SKM-1 (cell line): ENCODE data around the gene DMWD.

Experiments used
- DNase-seq: peaks from one replicate; lab custom pipeline; 2025; ENCODE audit not compliant: unreplicated experiment; lab: John Stamatoyannopoulos, UW

Gene DMWD

DNA sequence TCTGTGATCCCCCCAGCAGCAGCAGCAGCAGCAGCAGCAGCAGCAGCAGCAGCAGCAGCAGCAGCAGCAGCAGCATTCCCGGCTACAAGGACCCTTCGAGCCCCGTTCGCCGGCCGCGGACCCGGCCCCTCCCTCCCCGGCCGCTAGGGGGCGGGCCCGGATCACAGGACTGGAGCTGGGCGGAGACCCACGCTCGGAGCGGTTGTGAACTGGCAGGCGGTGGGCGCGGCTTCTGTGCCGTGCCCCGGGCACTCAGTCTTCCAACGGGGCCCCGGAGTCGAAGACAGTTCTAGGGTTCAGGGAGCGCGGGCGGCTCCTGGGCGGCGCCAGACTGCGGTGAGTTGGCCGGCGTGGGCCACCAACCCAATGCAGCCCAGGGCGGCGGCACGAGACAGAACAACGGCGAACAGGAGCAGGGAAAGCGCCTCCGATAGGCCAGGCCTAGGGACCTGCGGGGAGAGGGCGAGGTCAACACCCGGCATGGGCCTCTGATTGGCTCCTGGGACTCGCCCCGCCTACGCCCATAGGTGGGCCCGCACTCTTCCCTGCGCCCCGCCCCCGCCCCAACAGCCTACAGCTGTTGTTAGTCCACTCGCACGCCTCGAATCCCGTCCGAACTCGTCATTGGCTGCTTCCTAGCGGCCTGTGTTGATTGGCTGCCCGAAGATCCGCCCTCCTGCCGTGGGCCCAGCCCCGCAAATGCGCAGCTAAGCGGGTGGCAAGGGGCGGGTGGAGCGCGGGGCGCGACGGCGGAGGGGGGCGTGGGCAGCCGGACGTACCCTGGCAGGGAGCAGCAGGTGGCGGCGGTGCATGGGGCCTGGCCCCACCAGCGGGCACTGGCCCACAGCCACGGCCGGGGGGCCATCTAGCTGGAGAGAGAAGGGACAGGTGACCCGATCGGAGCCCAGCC is 22.2 kb downstream of the DMWD start:
- DNase-seq, result no peak

DNA sequence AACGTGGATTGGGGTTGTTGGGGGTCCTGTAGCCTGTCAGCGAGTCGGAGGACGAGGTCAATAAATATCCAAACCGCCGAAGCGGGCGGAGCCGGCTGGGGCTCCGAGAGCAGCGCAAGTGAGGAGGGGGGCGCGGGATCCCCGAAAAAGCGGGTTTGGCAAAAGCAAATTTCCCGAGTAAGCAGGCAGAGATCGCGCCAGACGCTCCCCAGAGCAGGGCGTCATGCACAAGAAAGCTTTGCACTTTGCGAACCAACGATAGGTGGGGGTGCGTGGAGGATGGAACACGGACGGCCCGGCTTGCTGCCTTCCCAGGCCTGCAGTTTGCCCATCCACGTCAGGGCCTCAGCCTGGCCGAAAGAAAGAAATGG is 22.8 kb downstream of the DMWD start:
- DNase-seq, result no peak

DNA sequence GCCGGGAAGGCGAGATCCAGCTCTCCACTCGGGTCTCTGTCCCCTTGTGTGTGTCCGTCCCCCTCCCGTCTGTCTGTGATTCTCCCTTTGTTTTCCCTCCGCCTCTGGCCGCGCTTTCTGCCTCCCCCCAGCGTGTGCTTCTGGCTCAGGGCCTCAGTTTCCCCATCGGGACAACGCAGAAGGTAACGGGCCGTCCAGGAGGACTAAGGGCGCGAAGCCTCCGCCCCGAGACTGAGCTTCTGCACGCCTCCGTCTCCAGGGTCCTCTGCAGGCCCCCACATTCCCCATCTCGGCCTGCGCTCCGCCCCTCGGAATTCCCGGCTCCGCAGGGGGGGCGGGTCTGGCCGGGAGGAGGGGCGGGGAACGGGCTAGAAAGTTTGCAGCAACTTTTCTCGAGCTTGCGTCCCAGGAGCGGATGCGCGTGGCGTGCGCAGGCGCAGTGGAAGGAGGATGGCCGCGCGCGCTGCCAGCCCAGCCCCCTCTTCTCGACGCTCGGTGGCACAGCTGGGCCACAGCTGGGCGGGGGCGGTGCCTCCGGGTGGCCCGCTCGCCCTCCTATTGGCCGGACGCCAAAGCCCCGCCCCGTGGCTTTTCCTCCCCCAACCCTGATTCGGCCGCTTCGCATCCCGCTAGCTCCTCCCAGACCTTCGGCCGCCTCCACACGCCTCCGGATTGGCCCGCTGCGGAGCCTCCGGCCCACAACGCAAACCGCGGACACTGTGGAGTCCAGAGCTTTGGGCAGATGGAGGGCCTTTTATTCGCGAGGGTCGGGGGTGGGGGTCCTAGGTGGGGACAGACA is 23.5 kb downstream of the DMWD start, which contains the start of gene SIX5:
Gene SIX5, minus strand, starts transcription at position 269 of the 799 bp plus-strand sequence. CDS start 408 bp downstream, outside the sequence.
- no peak for DNase-seq

DNA sequence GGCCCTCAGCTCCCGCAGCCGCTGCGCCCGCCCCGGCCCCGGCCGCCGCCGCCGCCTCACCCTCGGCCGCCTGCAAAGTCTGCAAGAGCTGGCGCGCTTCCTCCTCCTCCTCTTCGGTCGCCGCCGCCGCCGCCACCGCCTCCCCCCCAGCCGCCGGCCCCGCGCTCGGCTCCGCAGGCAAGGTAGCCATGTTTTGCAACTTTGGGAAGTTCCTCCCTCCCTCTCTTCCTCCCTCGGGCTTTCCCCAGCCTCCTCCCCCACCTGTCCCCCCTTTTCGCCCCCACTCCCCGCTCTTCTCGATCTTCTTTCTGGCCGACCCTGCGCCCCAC is 24.0 kb downstream of the DMWD start:
- no peak for DNase-seq

DNA sequence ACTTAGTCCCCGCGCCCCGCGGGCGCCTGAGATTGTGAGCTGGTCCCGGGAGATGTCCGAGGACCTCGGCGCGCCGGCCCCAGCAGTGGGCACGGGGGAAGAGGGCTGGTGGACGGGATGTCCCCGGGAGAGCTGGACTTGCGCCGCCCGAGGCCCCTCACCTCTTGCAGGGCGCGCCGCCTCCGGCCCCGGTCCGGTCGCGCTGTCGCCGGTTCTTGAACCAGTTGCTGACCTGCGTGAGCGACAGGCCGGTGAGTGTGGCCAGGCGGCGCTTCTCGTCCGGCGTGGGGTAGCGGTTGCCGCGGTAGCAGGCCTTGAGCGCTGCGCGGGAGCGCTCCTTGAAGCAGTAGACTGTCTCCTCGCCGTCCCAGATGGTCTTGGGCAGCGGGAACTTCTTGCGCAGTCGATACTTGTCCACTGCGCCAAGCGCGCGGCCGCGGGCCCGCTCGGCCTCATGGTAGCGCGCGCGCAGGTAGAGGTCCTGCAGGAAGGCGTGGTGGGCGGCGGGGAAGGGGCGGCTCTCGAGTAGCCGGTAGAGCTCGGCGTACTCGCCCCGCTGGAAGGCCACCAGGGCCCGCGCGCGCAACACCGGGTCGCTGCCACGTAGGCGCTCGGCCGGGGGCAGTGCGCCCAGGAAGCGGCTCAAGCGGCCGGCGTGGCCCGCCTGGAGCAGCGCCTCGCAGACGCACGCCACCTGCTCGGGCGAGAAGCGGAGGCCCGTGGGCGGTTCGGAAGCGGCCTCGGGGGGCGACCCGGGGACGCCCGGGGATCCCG is 24.6 kb downstream of the DMWD start:
- DNase-seq, result no peak

DNA sequence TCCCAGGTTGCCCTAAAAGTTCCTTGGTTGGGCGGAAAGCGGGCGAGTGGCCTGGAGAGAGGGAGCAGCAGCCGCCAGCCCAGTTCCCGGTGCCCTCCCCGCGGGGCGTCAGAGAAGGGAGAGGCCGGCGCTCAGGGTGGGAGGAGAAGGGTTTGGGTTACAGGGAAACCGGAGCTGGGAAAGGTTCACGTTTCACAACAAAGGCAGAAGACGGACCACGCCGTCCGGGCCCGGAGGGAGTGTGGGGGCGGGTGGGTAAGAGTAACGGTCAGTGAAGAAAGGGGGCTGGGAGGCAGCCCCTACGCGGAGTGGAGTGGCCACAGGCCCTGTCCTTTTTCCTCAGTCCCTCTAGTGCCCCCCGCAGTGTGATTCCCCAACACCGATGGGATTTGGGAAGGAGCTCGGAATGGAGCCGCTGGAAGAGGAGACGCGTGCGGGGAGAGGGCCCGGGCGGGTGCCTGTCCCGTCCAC is 25.2 kb downstream of the DMWD start:
- DNase-seq, result no peak

DNA sequence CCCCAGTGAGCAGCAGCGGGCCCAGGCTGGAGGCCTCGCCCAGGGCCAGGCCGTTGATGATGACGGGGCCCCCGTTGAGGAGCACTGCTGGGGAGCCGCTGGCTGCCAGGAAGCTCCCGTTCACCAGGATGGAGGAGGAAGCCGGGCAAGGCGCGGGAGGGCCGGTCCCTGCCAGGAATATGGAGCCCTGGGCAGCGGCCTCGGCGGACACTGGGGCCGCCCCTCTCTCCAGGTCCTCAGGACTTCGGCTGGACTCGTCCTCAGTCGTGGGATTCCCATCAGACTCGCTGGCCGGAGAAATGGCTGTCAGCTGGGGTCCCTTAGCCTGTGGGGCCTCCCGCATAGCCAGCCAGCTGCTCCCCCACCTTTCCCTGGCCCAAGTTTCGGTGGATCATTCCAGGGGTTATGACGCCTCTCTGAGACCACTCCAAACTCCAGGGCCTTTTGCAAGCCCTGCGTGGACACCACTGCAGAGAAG is 25.7 kb downstream of the DMWD start:
- no peak for DNase-seq

DNA sequence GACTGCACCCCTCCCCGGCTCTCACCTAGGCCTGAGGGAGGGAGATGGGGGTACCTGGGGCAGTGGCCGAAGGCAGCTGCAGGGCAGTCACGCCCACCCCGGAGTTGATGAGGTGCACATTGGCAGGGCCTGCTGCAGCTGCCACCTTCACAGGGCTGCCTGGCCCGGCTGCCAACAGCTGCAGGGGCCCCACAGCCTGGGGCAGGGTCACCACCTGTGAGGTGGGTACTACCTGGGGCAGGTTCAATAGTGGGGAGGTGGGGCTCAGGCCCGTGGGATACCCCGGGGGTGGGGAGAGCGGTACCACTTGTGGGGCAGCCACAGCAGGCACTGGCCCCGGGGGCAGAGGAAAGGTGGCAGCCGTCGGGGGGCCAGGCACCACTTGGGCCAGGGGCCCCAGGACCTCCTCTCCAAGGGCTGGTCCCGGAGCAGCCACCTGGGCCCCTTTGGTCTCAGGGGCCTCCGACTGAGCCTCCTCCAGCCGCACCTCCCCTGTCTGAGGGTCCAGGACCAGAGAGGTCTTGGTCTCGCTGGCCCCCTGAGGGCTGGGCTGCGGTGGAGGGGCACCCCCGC is 26.3 kb downstream of the DMWD start:
- no peak for DNase-seq

DNA sequence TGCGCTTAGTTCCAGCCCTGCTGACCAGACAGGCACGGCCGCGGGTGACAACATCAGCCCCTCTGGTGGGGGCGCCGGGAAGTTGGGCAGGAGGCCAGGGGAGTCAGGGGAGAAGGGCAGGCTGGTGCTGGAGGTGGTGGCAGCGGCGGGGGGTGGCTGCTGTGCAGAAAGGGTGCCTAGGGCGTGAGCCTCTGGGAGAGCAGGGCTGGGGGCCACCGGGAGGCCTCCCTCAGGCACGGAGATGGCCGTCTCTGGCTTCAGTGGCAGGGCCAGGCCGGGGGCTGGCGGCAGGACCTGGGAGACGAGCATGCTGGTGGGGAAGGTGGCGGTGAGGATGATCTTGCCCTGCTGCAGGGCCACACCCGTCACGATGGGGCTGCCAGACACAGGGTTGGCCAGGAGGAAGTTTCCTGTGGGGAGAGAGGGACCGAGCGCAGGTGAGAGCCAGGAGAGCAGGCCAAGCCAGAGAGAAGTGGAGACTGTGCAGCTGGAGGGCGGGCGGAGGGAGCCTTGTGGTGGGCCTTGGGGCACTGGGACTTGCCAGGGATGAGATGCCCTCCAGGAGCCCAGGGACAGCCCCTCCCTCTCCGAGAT is 26.8 kb downstream of the DMWD start:
- no peak for DNase-seq

DNA sequence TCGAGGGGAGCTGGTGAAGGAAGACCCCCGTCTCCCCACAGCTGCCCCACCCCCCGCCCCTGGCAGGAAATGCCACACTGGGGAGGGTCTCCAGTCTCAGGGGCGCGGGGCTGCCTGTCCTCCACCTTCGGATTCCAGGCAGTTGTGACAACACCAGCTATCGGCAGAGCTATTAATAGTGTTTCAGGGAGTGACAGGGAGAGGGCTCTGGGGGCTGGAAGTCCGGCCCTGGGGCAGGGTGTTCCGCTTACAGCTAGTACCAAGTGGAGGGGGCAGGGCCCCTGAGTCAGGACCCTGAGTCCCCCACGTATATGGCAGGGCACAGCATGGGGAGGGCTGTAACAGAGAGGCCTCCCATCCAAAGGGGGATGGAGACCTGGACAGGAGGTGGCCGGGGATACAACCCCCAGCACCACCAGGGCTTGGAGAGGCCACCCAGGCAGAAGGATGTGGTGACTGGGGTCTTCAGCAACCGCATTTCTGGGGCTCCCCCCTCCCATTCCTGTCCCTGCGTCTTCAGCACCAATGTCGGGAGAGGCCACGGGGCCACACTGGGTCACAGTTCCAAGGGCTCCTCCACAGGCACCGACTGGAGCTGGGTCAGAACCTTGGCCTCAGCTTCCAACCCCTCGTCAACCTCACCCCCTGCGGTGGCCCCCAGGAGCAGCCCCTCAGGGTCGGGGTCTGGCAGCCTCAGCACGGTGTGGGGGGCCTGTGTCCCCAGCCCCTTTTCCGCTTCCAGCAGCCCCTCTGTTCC is 27.5 kb downstream of the DMWD start:
- DNase-seq, result no peak

DNA sequence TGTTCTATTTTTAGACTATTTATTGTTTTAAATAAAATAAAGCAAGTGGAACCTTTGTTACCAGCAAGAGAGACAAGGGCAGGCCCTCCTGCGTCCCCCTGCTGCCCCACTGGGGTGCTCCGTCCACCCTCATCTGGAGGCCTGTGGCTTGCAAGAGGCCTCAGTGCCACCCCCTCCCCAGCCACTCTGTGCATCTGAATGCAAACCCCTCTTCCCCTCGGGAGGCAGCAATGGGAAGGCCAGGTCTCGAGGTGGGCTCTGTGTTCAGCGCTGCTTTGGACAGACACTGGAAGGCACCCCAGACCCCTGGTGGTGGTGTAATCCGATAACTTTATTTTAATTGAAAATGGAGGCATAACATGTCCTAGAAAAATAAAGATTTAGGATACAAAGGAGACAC is 28.2 kb downstream of the DMWD start:
- no peak for DNase-seq

DNA sequence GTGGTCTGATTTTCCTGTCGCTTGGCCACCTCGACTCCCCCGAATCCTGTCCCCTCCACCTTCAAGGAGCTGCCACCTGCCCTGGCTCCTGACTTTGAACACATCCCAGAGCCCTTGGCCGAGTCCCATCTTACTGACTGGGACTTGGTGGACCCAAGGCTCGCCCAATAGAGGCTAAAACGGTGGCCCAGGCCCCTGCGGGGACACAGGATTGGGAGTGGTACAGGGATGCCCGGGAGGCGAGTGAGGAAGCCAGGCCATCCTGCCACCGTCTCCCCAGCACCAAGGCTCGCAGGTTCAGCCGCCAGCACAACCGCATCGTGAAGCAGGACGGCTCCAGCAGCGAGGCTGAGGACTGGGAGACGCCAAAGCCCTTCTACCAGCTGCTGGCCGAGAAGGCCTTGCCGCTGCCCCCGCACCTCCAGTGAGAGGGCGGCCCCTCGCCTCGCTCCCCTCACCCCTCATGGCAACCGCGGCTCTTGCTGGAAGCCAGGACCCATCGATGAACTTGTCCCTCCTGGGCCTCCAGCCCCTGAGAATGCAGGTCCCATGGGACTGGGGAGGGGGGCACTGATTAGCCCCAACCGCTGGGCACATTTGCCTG is 28.9 kb downstream of the DMWD start:
- DNase-seq, result no peak

DNA sequence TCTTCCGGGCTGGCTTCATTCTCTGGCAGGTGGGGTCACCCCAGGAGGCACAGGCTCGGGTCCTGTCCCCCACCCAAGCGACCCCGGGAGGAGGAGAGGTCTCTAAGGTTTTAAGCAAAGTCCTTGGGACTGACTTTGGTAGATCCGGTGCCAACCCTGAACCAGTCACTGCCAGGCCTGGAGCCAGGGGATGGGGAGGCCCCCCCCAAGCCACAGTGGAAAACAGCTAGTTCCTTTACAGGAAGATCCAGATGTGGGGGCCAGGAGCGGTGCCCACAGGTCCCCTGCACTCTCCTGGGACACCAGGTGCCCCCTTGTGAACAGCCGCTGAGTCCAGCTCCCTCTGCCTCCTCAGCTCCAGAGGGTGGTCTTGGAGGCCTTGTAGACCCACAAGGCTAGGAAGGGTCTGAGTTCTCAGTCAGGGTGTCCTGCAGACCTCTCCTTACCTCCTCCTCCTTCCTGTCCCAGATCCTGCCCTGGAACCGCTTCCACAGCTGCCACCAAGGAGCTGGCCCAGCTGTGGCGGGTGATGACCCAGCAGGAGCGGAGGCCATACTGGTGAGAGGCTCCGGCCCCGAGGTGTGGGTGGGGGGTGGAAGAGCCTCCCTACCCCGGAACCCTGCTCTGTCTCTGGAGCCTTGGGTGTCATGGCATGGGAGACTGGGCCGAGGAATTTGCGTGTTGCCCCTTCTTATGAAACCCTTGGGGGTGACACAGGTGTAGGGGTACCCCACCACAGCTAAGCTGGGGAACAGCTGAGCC is 29.6 kb downstream of the DMWD start:
- no peak for DNase-seq

DNA sequence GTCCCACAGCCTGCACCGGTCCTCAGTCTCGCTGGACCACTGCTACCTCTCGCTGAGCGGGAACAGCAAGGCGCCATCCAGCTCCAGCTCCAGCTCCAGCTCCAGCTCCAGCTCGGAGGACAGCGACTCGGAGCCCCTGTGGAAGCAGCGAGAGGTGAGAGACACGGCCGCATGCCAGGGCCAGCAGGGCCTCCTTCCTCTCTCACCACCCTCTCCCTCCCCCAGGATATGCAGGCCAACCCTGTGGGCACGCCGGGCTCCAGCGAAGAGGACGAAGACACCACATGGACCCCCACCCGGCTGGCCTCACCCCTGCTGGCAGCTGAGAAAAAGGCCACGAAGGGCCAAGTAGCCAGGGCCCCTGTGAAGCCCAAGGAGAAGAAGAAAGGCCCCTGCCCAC is 30.9 kb downstream of the DMWD start:
- no peak for DNase-seq

DNA sequence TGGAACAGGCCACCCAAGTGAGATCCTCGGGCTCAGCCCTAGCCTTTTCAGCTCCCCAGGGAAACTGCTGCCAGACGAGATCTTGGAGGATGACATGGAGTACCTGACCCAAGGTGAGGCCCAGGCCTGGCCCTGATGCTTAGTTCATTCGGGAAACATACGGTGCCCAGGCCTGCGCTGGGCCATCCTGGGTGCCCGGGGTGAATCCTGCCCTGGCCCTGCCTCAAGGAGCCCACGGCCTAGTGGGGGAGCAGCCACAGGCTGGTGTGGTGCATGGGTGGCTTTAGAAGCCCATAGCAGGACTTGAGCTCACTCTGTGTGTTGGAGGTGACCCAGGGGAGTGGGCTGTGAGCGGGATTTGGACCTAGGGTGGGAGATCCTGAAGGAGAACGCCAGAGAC is 33.7 kb downstream of the DMWD start:
- no peak for DNase-seq

DNA sequence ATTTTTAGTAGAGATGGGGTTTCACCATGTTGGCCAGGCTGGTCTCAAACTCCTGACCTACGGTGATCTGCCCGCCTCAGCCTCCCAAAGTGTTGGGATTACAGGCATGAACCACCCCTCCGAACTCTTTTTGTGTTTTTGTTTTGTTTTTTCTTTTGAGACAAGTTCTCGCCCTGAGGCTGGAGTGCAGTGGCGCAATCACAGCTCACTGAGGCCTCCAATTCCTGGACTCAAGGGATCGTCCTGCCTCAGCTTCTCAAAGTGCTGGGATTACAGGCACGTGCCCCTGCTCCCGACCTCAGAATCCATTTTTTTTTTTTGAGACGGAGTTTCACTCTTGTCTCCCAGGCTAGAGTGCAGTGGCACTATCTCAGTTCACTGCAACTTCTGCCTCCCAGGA is 35.0 kb downstream of the DMWD start:
- no peak for DNase-seq

DNA sequence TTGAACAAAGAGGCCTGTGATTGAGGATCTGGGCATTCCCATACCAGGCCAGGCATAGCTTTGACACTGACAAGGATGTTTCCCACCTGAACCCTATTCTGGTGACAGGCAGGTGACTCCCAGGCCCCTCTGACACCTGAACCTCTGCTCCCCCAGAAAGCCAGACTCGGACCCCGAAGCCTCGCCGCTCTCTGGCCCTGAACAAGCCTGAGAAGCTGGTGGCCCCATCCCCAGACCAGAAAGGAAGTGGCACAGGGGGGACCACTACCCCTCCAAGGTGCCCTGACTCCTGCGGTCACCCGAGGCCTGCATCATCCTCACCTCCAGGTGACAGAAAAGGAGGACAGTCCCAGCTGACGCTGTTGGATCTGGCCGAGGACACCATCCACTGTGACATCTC is 38.3 kb downstream of the DMWD start:
- no peak for DNase-seq

DNA sequence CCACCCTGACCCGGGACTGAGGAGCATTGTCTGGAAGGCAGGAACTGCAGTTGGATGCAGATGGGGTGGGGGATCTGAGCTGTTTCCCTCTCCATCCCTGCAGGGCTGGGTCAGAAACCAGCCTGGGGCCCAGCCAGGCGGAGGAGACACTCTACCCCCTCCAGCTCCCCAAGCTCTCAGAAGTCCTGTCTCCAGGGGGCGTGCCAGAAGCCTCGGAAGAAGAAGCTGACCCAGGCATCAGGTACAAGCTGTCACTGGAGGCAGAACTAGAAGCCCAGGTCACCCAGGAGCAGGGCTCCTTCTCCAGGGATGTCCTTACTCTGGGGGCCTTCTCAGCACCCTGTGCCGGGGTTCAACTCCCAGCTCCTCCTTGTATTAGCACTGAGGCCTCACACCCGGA is 39.1 kb downstream of the DMWD start:
- no peak for DNase-seq

DNA sequence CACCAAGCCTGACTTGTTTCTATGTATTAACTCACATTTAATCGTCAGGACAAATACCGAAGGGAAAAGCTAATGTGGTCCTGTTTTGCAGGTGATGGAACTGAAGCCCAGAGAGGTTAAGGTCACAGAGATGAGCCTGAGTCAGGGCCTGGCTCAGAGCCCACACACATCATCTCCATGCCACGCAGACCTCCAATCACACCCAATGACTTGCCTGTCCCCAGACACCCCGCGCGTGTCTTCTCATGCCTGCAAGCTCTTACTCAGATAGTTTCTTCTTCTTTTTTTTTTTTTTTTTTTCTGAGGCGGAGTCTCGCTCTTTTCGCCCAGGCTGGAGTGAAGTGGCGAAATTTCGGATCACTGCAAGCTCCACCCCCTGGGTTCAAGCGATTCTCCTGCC is 40.0 kb downstream of the DMWD start:
- DNase-seq, result no peak
